ENCODE data around the gene STYX.

Gene STYX

GRCh38 chr14:52703664-52704063, 26.3 kb upstream of the STYX start:
- in situ Hi-C loops (cut with MboI; ENCODE audit: low sequenced_read_pairs, unreplicated experiment): no loop called here

GRCh38 chr14:52706286-52706685, 23.7 kb upstream of the STYX start:
- in situ Hi-C loops (cut with MboI; ENCODE audit: low sequenced_read_pairs, unreplicated experiment): no loop called here
- DNase-seq (ENCODE audit: low spot score): no peak
- TF ChIP-seq, protein P1, sequence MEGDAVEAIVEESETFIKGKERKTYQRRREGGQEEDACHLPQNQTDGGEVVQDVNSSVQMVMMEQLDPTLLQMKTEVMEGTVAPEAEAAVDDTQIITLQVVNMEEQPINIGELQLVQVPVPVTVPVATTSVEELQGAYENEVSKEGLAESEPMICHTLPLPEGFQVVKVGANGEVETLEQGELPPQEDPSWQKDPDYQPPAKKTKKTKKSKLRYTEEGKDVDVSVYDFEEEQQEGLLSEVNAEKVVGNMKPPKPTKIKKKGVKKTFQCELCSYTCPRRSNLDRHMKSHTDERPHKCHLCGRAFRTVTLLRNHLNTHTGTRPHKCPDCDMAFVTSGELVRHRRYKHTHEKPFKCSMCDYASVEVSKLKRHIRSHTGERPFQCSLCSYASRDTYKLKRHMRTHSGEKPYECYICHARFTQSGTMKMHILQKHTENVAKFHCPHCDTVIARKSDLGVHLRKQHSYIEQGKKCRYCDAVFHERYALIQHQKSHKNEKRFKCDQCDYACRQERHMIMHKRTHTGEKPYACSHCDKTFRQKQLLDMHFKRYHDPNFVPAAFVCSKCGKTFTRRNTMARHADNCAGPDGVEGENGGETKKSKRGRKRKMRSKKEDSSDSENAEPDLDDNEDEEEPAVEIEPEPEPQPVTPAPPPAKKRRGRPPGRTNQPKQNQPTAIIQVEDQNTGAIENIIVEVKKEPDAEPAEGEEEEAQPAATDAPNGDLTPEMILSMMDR (IDR thresholded peaks at IDR 0.05; ENCODE audit: borderline replicate concordance, control extremely low read depth, extremely low read depth, insufficient read depth, missing control alignments): no peak

More at GRCh38 chr14:52703664-52704063, 26.3 kb upstream of the STYX start:
- no peak for DNase-seq (ENCODE audit: low spot score)
- TF ChIP-seq, protein P1 (IDR thresholded peaks at IDR 0.05; ENCODE audit: borderline replicate concordance, control extremely low read depth, extremely low read depth, insufficient read depth, missing control alignments): no peak

GRCh38 chr14:52706724-52707706, 23.0 kb upstream of the STYX start, which contains the start of gene PSMC6:
Gene PSMC6 (plus strand): TSS chr14:52707200. CDS start chr14:52707220, 20 bp downstream.
- TF ChIP-seq, protein P1 (IDR thresholded peaks at IDR 0.05; ENCODE audit: borderline replicate concordance, control extremely low read depth, extremely low read depth, insufficient read depth, missing control alignments): no peak
- DNase-seq (ENCODE audit: low spot score): peak; percentile 94
- in situ Hi-C loops (cut with MboI; ENCODE audit: low sequenced_read_pairs, unreplicated experiment): no loop called here

- no peak for DNase-seq (ENCODE audit: low spot score)
- in situ Hi-C loops (cut with MboI; ENCODE audit: low sequenced_read_pairs, unreplicated experiment): no loop called here
- TF ChIP-seq, protein P1 (IDR thresholded peaks at IDR 0.05; ENCODE audit: borderline replicate concordance, control extremely low read depth, extremely low read depth, insufficient read depth, missing control alignments): no peak
Measured at GRCh38 chr14:52711666-52712065, 18.3 kb upstream of the STYX start.

GRCh38 chr14:52716155-52716554, 13.8 kb upstream of the STYX start:
- TF ChIP-seq, protein P1 (IDR thresholded peaks at IDR 0.05; ENCODE audit: borderline replicate concordance, control extremely low read depth, extremely low read depth, insufficient read depth, missing control alignments): no peak
- in situ Hi-C loops (cut with MboI; ENCODE audit: low sequenced_read_pairs, unreplicated experiment): no loop called here

GRCh38 chr14:52723514-52724359, 6.2 kb upstream of the STYX start:
- in situ Hi-C loops (cut with MboI; ENCODE audit: low sequenced_read_pairs, unreplicated experiment): no loop called here

More at GRCh38 chr14:52716155-52716554, 13.8 kb upstream of the STYX start:
- DNase-seq (ENCODE audit: low spot score): no peak

More at GRCh38 chr14:52723514-52724359, 6.2 kb upstream of the STYX start:
- TF ChIP-seq, protein P1 (IDR thresholded peaks at IDR 0.05; ENCODE audit: borderline replicate concordance, control extremely low read depth, extremely low read depth, insufficient read depth, missing control alignments): no peak
- DNase-seq (ENCODE audit: low spot score): no peak
